NCI-H510A treated with DMSO at 0.1 percent for 48 hours (cell line): ENCODE results near the gene ENPP3.
"Not testable (repeated sequence)": the region's sequence is repeated elsewhere in the genome, so short reads cannot be mapped to it uniquely, and the experiment has no call there.

ENCODE experiments used
- DNase-seq: peaks from one replicate; lab custom pipeline; 2025; lab: John Stamatoyannopoulos, UW

The ENPP3 gene

DNA sequence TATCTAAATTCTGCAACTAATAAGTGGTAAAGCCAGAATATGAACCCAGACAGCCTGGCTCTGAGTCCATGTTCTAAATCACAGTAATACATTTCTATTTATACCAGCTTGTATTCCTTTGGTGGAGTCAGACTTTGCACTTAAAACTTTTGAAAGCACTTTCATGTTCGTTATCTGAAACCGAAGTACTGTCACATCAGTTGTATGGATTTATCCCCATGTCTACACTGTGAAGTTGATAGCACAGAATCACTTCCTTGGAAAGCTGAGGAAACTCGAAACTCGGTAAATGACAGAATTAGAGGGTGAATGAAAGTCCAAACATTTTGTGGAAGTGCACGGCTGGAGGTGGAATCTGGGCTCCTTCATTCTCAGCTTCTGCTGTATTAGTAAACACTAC lies 102.0 kb downstream of the ENPP3 start:
- no peak for DNase-seq

DNA sequence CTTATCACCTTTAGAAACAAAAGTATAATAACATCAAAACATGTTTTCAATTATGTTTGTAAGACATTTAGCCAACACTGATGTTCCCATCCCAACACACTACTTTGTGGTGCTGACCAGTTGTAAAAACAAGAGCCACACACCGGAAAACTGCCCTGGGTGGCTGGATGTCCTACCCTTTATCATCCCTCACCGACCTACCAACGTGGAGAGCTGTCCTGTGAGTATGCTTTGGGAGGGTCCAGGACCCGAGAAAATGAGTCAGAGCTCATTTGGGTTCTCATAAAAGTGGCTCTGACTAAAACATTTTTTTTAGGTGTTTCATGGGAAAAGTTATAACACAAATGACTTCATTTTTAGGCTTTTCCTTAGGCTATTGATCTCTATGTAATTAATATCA lies 103.1 kb downstream of the ENPP3 start:
- no peak for DNase-seq

DNA sequence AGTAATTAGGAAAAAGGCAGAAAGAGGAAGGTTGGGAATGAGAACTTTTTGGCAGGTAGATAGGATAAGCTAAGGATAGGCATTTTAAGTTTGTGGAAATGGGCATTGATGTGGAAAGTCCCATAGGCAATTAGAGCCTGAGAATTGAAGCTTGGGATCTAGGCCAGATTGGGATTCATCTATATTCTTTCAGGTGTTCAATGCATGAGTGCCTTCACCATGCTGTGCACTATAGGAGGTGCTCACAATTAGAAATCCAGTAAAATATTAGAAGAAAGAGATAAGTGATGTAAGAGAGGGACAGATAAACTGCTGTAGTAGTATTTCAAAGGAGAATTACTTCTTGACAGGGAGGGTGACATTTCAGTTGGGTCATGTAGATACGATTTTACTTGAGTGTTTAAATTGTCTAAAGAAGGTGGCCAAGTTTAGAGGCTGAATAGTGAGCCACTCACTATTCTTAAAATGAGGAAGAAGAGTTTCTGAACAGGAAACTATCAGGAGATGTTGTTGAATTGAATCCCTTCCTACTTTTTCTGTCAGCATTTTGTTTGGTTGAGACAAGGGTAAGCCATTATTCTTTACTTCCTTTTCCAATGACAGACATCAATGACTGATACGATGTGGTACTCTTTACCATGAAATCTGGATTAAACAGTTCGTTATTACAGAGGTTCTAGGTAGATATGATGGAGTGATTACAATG lies 104.7 kb downstream of the ENPP3 start:
- no peak for DNase-seq

DNA sequence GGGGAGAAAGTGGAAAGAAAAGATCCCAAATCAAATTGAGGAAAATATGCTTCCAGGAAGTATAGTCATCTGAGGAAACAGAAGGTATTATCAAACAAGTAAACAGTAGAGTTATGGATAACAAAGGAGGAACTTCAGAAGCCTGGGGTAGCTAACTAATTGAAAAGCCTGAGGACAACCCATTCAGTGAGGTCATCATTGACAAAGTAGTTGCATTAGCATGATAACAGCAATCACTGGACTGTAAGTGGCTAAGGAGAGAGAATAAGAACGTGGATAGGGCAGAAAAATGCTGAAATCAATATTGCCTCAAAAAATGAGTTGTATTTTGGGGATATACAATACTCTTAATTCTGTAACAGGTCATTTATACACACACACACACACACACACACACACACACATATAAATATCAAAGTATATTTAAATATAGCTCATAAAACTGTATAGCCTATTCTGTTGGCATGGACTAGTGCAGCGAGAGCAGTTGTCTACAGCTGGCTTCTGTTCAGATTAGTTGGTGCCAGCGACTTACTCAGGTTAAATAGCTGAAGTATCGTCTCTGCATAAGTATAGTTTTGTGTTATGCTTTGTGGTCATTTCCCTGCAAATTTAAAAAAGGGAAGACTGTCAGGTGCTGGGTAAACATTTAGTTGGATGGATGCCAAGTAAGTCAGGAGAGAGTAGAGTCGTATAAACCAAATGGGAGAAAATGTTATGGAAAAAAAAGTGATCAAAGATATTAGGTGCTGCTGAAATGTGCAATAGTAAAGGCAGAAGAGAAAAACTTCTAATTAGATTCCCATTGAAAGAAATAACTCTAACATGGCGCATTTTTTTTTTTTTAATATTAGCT lies 107.6 kb downstream of the ENPP3 start:
- no peak for DNase-seq

DNA sequence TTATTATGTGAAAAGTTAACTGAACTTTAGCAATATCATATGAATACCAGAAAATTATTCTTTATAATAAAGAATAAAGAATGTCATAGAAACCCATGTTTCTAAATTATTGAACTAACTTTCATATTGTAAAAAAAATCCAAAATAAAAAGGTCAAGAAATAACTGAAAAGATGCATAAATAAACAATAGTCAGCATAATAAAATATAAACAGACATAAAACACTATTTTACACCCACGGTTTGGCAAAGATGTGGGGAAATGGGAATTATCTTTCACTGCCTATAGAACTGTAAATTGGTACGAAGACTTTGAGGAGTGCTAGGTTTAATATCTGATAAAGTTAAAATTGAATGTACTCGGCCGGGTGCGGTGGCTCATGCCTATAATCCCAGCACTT lies 108.4 kb downstream of the ENPP3 start:
- DNase-seq: no peak

DNA sequence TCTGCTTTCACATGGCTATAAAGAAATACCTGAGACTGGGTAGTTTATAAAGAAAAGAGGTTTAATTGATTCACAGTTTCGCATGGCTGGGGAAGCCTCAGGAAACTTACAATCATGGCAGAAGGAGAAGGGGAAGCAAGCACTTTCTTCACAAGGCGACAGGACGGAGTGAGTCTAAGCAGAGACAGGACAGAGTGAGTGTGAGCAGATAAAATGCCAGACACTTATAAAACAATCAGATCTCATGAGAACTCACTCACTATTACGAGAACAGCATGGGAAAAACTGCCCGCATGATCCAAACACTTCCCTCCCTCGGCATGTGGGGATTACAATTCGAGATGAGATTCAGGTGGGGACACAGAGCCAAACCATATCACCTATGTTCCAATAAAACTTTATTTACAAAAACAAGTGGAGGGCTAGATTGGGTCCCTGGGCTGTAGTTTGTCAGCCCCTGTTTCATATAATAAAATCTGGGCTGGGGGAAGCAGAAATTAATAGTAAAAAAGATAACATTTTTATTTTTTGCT lies 110.8 kb downstream of the ENPP3 start:
- DNase-seq: no peak

DNA sequence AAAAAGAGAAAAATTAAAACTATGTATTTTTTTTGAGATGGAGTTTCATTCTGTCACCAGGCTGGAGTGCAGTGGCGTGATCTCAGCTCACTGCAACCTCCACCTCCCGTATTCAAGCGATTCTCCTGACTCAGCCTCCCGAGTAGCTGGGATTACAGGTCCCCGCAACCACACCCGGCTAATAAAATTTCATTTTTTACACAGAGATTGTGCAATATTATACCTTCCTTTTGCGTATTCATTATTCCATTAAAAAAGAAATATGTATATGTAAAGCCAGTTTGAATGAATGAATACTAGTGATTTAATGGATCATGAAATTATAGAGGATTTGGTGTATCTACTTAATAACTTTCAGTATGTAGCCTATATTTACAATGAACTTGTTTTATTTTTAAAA lies 111.9 kb downstream of the ENPP3 start:
- DNase-seq: no peak

DNA sequence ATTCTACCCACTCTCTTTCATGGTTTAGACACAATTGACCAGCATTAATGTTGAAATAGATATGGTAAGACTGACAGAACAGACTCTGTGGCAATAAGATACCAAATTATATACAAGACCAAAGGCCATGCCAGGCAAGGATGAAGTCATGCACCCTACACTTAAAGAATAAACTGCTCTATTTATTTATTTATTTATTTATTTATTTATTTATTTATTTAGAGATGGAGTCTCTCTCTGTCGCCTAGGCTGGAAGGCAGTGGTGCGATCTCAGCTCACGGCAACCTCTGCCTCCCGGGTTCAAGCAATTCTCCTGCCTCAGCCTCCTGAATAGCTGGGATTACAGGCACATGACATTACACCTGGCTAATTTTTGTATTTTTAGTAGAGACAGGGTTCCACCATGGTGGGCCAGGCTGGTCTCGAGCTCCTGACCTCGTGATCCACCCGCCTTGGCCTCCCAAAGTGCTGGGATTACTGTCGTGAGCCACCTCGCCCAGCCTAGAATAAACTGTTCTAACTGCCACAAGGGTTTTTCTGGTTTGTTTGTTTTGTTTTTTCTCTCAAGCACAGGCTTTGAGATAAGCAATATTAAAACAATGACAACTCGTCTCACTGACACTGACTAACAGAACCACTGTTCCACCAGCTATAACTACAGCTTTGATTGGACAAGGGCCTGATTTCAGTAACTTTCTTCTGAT lies 114.1 kb downstream of the ENPP3 start:
- not testable (repeated sequence) for DNase-seq

DNA sequence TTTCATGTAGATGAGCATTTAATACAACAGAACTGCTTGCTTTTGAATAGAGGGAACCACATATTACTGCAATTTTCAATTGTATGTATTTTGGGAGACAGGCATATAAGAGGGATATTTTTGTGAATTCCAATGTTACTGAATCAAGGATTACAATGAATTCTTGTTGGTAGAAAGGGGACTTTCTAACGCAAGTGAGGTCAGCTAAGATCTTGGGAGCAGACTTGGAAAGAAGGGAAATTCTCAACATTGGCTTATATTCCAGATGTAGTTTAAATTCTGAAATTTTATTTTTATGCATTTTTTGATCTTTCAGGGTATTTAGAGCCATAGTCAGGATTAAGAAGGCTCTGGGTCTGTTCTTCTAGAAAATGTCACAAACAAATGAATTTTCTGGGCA lies 117.0 kb downstream of the ENPP3 start:
- no peak for DNase-seq

DNA sequence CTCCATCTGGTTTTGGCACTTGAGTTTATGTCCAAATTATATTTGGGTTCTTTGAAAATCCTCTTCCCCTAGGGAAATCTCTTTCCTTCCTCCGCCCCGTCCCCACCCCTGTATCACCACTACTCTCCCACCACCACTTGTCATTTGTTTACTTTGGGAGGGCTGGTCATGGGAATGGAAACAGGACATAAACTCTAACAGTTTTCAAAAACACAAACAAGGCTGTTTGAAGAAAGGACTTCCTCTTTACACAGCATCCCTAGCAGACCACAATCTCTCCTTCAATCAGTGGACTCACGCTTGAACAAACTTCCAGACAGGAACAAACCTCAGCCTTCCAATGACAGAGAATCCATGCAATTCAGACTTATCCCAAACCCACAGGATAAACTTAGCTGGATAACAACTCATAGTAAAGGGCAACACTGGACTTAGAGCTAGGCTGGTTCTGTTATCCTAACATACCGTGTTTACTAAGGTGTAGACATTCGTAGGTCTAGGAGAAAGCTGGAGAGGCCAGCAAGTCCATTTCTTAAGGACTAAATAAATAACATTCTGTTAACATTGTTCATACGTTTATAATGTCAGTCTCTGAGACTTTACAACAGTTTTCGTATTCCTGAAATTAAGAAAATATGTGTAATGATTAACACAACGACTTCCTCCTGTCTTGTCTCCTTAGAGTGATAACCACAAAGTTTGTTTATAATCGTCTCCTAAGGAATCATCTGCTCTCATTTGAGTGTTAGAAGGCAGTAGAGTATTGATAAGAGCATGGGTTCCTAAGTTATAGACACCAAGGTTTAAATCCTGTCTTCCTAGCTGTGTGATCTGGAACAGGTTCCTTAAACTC lies 117.8 kb downstream of the ENPP3 start:
- no peak for DNase-seq

DNA sequence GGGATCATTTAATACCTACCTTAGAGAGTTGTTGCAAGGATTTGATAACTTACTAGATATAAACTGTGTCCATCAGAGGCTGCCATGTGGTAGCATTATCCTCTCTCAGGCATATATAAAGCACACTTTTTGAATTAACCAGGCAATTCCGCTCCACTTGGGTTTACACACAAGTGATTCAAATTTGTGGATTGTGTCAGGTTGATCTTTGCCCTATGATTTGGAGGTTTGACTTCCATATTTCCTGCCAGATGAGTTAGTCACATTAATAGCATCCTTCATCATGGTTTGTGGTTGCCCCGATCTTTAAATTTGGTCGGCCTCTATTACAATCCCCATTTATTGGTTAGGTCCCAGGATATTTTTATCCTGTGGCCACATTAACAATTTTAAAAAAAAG lies 118.5 kb downstream of the ENPP3 start:
- no peak for DNase-seq

DNA sequence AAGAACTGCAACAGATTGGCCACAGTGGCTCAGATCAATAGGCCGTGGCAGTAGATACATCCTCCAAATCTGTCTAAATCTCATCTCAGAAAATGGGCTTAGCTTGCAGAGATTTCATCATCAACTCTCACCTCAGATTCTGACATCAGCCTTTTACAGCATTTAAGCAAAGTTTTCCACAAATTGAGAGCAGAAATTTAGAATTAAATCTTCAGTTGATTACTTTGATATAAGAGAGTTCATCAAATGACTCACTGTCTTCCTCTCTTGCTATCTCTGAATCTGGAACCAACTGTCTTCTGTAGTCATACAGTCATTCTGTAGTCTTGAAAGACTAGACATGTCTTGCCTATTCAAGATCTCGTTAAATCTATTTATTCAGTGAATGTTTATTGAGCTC lies 118.9 kb downstream of the ENPP3 start:
- no peak for DNase-seq

DNA sequence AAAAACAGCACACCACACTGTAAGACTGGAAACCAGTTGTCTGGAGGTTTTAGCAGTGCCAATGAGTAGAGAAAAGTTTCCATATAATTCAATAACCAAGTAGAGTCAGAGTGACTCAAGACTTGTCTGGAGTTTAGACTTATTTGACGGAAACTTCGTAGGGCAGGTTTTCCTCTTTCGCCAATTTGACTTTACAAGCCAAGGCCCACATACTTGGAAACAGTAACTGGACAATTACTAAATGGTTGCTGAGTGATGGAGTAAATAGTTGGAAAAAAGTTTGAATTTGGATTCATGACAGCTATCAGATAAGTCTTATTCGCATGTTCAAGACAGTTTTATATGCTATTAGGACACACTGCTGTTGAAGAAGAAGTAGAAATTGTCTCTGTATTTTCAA lies 121.8 kb downstream of the ENPP3 start:
- no peak for DNase-seq

DNA sequence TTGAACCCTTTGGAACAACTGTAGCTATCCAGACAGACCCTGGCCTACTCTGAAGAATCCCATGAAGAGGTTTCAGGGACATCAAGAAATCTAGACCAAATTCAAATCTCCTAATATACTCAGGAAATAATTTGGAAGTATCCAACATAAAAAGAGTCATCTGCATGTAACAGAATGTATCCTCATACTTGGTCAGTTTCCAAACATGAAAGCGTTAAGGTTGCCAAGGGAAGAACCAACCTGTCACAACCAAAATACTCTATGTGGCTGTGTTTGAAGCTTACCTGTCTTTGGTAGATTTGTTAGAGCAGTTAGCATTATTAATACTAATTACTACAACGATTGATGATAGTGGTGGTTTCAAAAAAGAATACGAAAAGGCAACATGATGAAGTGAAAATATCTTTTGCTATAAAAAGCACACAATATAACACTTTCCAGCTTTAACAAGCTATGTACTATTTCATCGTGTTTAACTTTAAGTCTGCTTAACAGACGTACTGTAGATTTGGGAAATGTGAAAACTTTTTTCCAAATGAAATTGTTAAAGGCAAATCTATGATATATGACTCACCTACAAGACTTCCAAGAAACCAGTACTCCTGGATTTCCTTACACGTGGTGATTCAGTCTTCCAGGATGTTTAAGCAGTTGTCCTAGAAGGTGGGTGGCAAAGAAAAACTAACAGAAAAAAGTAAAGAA lies 124.1 kb downstream of the ENPP3 start:
- DNase-seq: no peak

DNA sequence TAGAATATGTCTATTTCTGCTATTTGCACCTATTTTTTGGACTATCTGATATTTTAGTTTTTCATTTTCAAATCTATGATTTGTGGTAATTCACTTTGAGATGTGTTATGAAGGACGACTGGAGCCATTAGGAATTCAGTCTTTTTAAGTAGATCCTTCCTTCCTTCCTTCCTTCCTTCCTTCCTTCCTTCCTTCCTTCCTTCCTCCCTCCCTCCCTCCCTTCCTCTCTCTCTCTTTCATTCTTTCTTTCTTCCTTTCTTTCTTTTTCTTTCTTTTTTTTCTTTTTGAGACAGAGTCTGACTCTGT lies 124.6 kb downstream of the ENPP3 start:
- DNase-seq: no peak

DNA sequence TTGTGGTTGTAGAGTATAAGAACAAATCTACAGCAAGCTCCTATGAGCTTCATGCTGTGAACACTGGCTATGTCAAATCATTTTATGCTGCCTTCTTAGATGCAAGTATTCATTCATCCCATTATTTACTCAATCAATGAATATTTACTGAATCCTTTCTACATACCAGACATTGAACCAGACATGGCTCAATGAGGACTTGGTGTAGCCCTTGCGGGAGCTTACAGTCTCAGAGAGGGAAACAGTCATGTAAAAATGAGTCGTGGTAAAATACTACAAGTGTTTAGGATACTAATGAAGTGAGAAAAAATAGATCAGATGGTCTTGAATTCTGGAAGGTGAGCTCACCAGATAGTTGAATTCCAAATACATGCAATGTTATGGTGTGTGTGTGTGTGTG lies 125.9 kb downstream of the ENPP3 start:
- no peak for DNase-seq

DNA sequence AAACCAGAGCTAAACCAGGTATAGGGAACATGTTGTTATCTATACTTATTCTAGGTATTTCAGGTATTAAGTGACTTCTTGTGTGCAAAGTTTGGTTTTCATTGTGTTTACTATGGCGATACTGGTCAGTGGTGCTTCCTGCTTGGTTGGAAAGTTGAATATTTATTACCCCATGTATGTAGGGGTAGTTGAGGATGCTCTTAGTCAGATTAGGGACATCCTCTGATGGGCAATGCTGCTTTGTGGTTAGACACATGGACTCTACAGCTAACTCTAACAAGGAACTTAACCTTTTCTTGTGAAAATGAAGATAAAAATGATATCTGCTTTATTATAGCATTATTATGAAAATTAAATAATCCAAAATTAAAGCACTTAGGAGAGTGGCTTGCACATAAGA lies 126.6 kb downstream of the ENPP3 start:
- no peak for DNase-seq

DNA sequence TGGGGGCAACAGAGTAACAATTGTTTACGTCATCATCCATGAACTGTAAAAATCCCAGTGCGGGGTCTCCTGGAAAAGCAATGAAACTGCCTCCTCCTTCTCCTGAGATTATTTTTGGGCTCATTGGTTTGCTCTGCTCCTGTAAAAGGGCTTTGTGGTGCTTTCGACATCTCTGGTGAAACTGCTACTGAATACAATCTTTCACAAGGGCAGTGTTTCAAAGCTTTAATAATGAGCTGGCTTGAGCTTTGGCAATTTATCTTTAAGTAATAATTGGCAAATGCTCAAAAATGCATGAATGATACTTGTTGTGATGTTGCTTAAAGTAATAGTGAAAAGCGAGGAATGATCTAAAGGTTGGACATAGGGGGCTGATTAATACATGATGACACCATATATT lies 127.2 kb downstream of the ENPP3 start:
- DNase-seq: no peak

DNA sequence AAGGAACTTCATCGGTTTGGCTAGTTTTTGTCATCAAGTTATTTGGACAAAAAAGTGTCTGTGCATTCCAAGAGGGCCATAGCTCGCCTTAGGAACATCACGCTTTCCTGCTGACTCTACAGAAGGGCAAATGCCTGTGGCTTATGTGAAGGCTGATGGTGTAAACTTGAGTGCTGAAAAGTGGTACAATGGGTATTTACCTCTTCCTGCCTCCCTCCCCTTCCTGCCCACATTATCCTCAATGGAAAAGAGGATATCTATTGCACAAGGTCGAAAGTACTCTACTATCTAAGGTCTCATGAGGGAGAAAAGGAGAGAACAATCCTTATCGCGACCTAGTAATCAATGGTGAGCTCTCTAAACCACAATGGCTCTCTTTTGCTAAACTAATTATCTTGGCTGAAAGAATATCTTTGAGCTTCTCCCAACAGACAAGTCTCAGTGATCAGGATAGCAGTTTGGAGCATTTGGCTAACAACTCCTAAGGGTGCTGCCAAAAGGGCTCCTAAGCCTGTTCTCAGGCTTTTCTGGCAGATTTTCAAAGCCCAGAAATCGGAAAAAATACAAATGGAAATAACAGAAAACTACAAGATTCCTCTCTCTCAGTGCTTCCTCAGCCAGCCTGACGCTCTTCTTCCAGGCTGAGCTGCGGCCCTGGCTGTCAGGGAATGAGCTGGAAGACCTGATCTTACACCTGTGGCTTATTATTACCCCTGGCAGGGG lies 128.1 kb downstream of the ENPP3 start:
- no peak for DNase-seq

DNA sequence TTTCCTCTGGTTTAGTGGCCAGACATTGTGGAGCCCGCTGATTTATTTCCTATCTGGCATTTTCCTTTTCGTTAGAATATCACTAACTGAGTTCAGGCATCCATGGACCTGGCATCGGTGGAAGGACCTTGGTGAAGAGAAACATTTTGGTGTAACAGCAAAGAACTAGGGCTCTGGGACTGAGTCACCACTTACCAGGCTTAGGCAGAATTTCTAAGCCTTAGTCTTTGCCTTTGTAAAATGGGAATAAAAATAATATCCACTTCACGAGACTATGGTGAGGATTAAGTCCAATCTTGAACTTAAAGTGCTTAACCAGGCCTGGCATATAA lies 128.7 kb downstream of the ENPP3 start:
- no peak for DNase-seq

DNA sequence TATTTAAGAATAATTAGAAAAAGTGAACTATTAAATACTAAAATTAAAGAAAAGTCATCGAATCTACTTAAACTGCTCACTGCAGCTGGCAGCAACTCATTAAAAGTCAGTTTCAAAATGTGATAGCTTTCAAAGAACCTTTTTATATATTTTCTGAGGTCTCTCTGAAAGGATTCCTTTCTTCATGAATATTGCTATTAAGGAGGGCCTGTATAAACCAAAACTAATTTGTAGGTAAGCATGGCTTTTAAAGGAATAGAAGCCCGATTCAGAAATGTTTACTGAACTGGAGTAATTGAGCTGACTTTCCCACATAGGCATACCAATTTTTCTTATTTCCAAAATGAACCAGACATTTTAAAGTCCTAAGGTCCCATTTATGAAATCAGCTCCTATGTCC lies 129.5 kb downstream of the ENPP3 start:
- DNase-seq: no peak
